IMR-90 (cell line): ENCODE results near the gene SRBD1. TPM values are rescaled to one million over a fixed set of nuclear protein-coding genes. Genes with fewer than 3 reads are reported as not detected.

Source experiments
- ATAC-seq: fragments of 200-7000 bp; cut with Tn5 transposase; 2 replicates; pipeline ENCODE4 v1.9.1; 2020; ENCODE audit warnings: low read depth, mild to moderate bottlenecking, moderate library complexity
- BruUV-seq: library from RNA; stranded (reverse); fragments of 400-500 nt; replicated peaks from 2 replicates; lab custom pipeline; 2021; lab: Mats Ljungman, UMichigan
- CTCF ChIA-PET: fragments of 300-600 bp; formaldehyde crosslinking; extraction: SDS; loops from one replicate; lab custom pipeline; 2021; ENCODE audit warnings: antibody characterized with exemption; lab: Yijun Ruan, JAX
- POLR2A ChIA-PET: fragments of 300-600 bp; sonication (Branson Sonifier 250); formaldehyde crosslinking; loops from one replicate; lab custom pipeline; 2022; ENCODE audit warnings: antibody characterized with exemption; ENCODE audit not compliant: unreplicated experiment; lab: Charles Lee
- DNase-seq: peaks from one replicate; pipeline ENCODE4 v3.0.0; 2013
- H2AFZ ChIP-seq: replicated peaks from 2 replicates; pipeline ENCODE3; 2013; ENCODE audit warnings: low read length, mild to moderate bottlenecking; ENCODE audit not compliant: poor library complexity
- H2AK5ac ChIP-seq: 2 replicates; pipeline ENCODE4 v1.6.1; 2013; ENCODE audit warnings: low read depth, low read length, inconsistent platforms
- H2AK9ac ChIP-seq: replicated peaks from 2 replicates; pipeline ENCODE3; 2013; ENCODE audit warnings: mild to moderate bottlenecking, low read depth, low read length, moderate library complexity; ENCODE audit not compliant: poor library complexity
- H2BK120ac ChIP-seq: 2 replicates; pipeline ENCODE4 v1.6.1; 2013; ENCODE audit warnings: low read depth, low read length, inconsistent platforms
- H2BK15ac ChIP-seq: 3 replicates; pipeline ENCODE4 v1.6.1; 2013; ENCODE audit warnings: low read depth, low read length, inconsistent platforms
- H2BK20ac ChIP-seq: 2 replicates; pipeline ENCODE4 v1.6.1; 2013; ENCODE audit warnings: low read depth, mild to moderate bottlenecking, inconsistent platforms, low read length, moderate library complexity
- H2BK5ac ChIP-seq: 2 replicates; pipeline ENCODE4 v1.6.1; 2013; ENCODE audit warnings: mild to moderate bottlenecking, low read depth, low read length, inconsistent platforms; ENCODE audit not compliant: poor library complexity, severe bottlenecking
- H3K14ac ChIP-seq: replicated peaks from 2 replicates; pipeline ENCODE4 v1.6.1; 2013; ENCODE audit warnings: low read depth, low read length, inconsistent platforms
- H3K18ac ChIP-seq: 2 replicates; pipeline ENCODE4 v1.6.1; 2013; ENCODE audit warnings: low read depth, low read length, control low read depth
- H3K23ac ChIP-seq: 2 replicates; pipeline ENCODE4 v1.6.1; 2013; ENCODE audit warnings: low read depth, low read length, inconsistent platforms
- H3K27ac ChIP-seq: 2 replicates; pipeline ENCODE4 v1.5.1; 2013; ENCODE audit warnings: mild to moderate bottlenecking, control low read depth, low read length; ENCODE audit not compliant: insufficient read depth
- H3K27me3 ChIP-seq: 2 replicates; pipeline ENCODE4 v1.6.1; 2013; ENCODE audit warnings: low read length; ENCODE audit not compliant: control insufficient read depth, insufficient read depth
- H3K36me3 ChIP-seq: 2 replicates; pipeline ENCODE4 v1.6.1; 2013; ENCODE audit warnings: low read length, mixed read lengths; ENCODE audit not compliant: control insufficient read depth, insufficient read depth
- H3K4ac ChIP-seq: 2 replicates; pipeline ENCODE4 v1.6.1; 2013; ENCODE audit warnings: low read depth, low read length, inconsistent platforms
- H3K4me1 ChIP-seq: 2 replicates; pipeline ENCODE4 v1.6.1; 2013; ENCODE audit warnings: low read length, mixed read lengths; ENCODE audit not compliant: control insufficient read depth, insufficient read depth
- H3K4me2 ChIP-seq: 2 replicates; pipeline ENCODE4 v1.6.1; 2013; ENCODE audit warnings: low read depth, mild to moderate bottlenecking, control low read depth, low read length, moderate library complexity
- H3K4me3 ChIP-seq: 2 replicates; pipeline ENCODE4 v1.5.1; 2013; ENCODE audit warnings: low read depth, mild to moderate bottlenecking, control low read depth, low read length, moderate library complexity; ENCODE audit not compliant: insufficient read depth
- H3K56ac ChIP-seq: 2 replicates; pipeline ENCODE4 v1.6.1; 2013; ENCODE audit warnings: low read length, inconsistent platforms; ENCODE audit not compliant: insufficient read depth; ENCODE audit errors: extremely low read depth
- H3K79me1 ChIP-seq, 2 experiments: 2 replicates each; pipeline ENCODE4 v1.6.1; 2013; ENCODE audit warnings: low read length in 2 of 2, inconsistent platforms in 1 of 2, low read depth in 1 of 2
- H3K9ac ChIP-seq: 2 replicates; pipeline ENCODE4 v1.6.1; 2013; ENCODE audit warnings: low read depth, low read length, control low read depth
- H3K9me1 ChIP-seq: 2 replicates; pipeline ENCODE4 v1.6.1; 2013; ENCODE audit warnings: low read length, inconsistent platforms; ENCODE audit not compliant: insufficient read depth
- H3K9me3 ChIP-seq: 2 replicates; pipeline ENCODE4 v1.6.1; 2013; ENCODE audit warnings: low read length; ENCODE audit not compliant: control insufficient read depth, insufficient read depth
- H4K20me1 ChIP-seq: 2 replicates; pipeline ENCODE4 v1.6.1; 2013; ENCODE audit warnings: low read length, inconsistent platforms; ENCODE audit not compliant: insufficient read depth
- H4K5ac ChIP-seq: 2 replicates; pipeline ENCODE4 v1.6.1; 2013; ENCODE audit warnings: mild to moderate bottlenecking, low read depth, low read length, control low read depth
- H4K8ac ChIP-seq, 2 experiments: 2 replicates each; pipeline ENCODE4 v1.6.1; 2013; ENCODE audit warnings: low read depth in 2 of 2, low read length in 2 of 2, control low read depth in 1 of 2, inconsistent platforms in 1 of 2
- H4K91ac ChIP-seq: 2 replicates; pipeline ENCODE4 v1.6.1; 2013; ENCODE audit warnings: low read depth, low read length, inconsistent platforms; ENCODE audit not compliant: insufficient read depth
- BHLHE40 ChIP-seq: fragments of 150-350 bp; IDR thresholded peaks from 2 replicates; pipeline ENCODE4 v1.6.1; 2016; ENCODE audit warnings: mild to moderate bottlenecking, low read depth, low read length
- CEBPB ChIP-seq: IDR thresholded peaks from 2 replicates; pipeline ENCODE4 v1.6.1; 2012; ENCODE audit warnings: low read depth, low read length, improper control_type of control experiment
- CHD1 ChIP-seq: IDR thresholded peaks from 2 replicates; pipeline ENCODE4 v1.6.1; 2012; ENCODE audit warnings: low read depth, low read length, improper control_type of control experiment
- ELK1 ChIP-seq: fragments of 150-350 bp; IDR thresholded peaks from 2 replicates; pipeline ENCODE4 v1.6.1; 2016; ENCODE audit warnings: low read depth, mild to moderate bottlenecking, low read length, moderate library complexity, borderline replicate concordance
- MXI1 ChIP-seq: IDR thresholded peaks from 2 replicates; pipeline ENCODE4 v1.6.1; 2012; ENCODE audit warnings: low read depth, mild to moderate bottlenecking, low read length, moderate library complexity, borderline replicate concordance
- POLR2A ChIP-seq: IDR thresholded peaks from 2 replicates; pipeline ENCODE4 v1.6.1; 2012; ENCODE audit warnings: mild to moderate bottlenecking, low read depth, low read length
- RAD21 ChIP-seq: IDR thresholded peaks from 2 replicates; pipeline ENCODE4 v1.6.1; 2012; ENCODE audit warnings: low read length, improper control_type of control experiment
- RCOR1 ChIP-seq: IDR thresholded peaks from 2 replicates; pipeline ENCODE4 v1.6.1; 2012; ENCODE audit warnings: mild to moderate bottlenecking, low read length, improper control_type of control experiment; ENCODE audit not compliant: insufficient replicate concordance
- RFX5 ChIP-seq: IDR thresholded peaks from 2 replicates; pipeline ENCODE4 v1.8.0; 2012; ENCODE audit warnings: low read depth, mild to moderate bottlenecking, low read length, moderate library complexity
- WGBS, 2 experiments: methylation state at CpG; one replicate each; pipeline versions ENCODE4 v1.1.5 to v1.1.7; 2013; ENCODE audit warnings: missing lambda C conversion rate in 2 of 2; ENCODE audit not compliant: insufficient read length in 1 of 2; ENCODE audit errors: extremely low coverage in 2 of 2; 5-methylcytosine and 5-hydroxymethylcytosine counted together
- dilution Hi-C: fragments of 300-500 bp; cut with HindIII; formaldehyde crosslinking; loops from one replicate; pipeline ENCODE4 v1.14.3; 2018; ENCODE audit warnings: low sequenced_read_pairs; ENCODE audit not compliant: unreplicated experiment
- in situ Hi-C: fragments of 300-500 bp; cut with MboI; formaldehyde crosslinking; loops from 3 replicates; pipeline ENCODE4 v1.14.3; 2019; ENCODE audit warnings: low sequenced_read_pairs, inconsistent platforms, mixed read lengths
- intact Hi-C: fragments of 100-400 bp; cut with micrococcal nuclease; formaldehyde crosslinking; loops from 2 replicates; pipeline ENCODE4 v1.10.0; 2022
- polyA plus RNA-seq, 3 experiments: library from polyadenylated mRNA; depleted of rRNA; stranded (reverse); fragments of >200 nt; gene quantifications; 2 replicates each; pipeline ENCODE4 v1.2.3, GENCODE V29; 2012; ENCODE audit warnings: low replicate concordance in 1 of 3
- total RNA-seq: library from RNA; depleted of rRNA; stranded (reverse); fragments of >200 nt; gene quantifications from 2 replicates; pipeline ENCODE4 v1.2.3, GENCODE V29; 2012

SRBD1 gene
- total and polyA plus RNA-seq, 2 of the 4 experiments (the other 2 are of a cell fraction), result 3.5 to 14.7 TPM

GRCh38 chr2:45397292-45397691 is 213.8 kb downstream of the SRBD1 start:
- BruUV-seq, result no TSS peak
- no peak overlapping the region for H3K18ac ChIP-seq
- H2BK15ac ChIP-seq, result no peak overlapping the region
- H3K4me3 ChIP-seq, result no peak overlapping the region
- no peak overlapping the region for H3K23ac ChIP-seq
- H3K4me2 ChIP-seq, result no peak overlapping the region
- no peak overlapping the region for H3K14ac ChIP-seq
- no peaks in the 10 kb centered on the region for H3K4me1 ChIP-seq
- CTCF ChIA-PET, result no interaction called here
- DNase-seq (no peak), ATAC-seq (no peak)
- H3K27ac ChIP-seq, result no peak overlapping the region
- WGBS, 2 experiments, result no CpG with 5 or more reads among the region's 1 CpG
- no peak overlapping the region for H2AK5ac ChIP-seq
- intact Hi-C loops (no loop called here), in situ Hi-C loops (no loop called here), dilution Hi-C loops (no loop called here)
- TF ChIP-seq MXI1 (no peak), RAD21 (no peak), RCOR1 (no peak), CEBPB (no peak), CHD1 (no peak), POLR2A (no peak), BHLHE40 (no peak), ELK1 (no peak), RFX5 (no peak)
- H3K27me3 ChIP-seq, result no peaks in the 10 kb centered on the region
- no peak overlapping the region for H2AK9ac ChIP-seq
- H4K8ac ChIP-seq, result no peak overlapping the region
- no peaks in the 10 kb centered on the region for H3K36me3 ChIP-seq
- H2BK5ac ChIP-seq, result no peak overlapping the region
- no peak overlapping the region for H3K4ac ChIP-seq
- POLR2A ChIA-PET, result interaction anchor here (0.6 kb wide), 1 partner anchor 24 kb away, joined by 4 read pairs; no protein-coding TSS in a partner anchor
- H2BK20ac ChIP-seq, result no peak overlapping the region
- no peak overlapping the region for H3K56ac ChIP-seq
- no peaks in the 10 kb centered on the region for H3K79me1 ChIP-seq
- no peak overlapping the region for H4K91ac ChIP-seq
- no peaks in the 10 kb centered on the region for H4K20me1 ChIP-seq
- no peaks in the 10 kb centered on the region for H3K9me3 ChIP-seq
- no peak overlapping the region for H2BK120ac ChIP-seq
- no peak overlapping the region for H4K5ac ChIP-seq
- no peak overlapping the region for H3K9ac ChIP-seq
- H3K9me1 ChIP-seq, result no peaks in the 10 kb centered on the region
- no peak overlapping the region for H2AFZ ChIP-seq
